Kidney (tissue), 14 donors: ENCODE data around the gene PAX7. TPM values are rescaled to one million over a fixed set of nuclear protein-coding genes. Genes with fewer than 3 reads are reported as not detected.
A peak's percentile ranks its signal among the peaks of the same experiment; 100 is the strongest.

Source experiments
- DNase-seq, 5 donors: peaks; one replicate each; pipeline ENCODE4 v3.0.0-alpha.2; 2013 to 2020
- FAIRE-seq: peaks from 2 replicates; lab custom pipeline; 2012; peaks lifted over from hg19 to GRCh38; lab: Jason Lieb, UNC
- H3K27ac ChIP-seq, 2 donors: one replicate each; pipeline ENCODE4 v1.7.0; 2013; ENCODE audit warnings: low read depth in 2 of 2, low read length in 2 of 2, inconsistent platforms in 1 of 2
- H3K27me3 ChIP-seq: one replicate; pipeline ENCODE4 v1.7.1; 2013; ENCODE audit warnings: low read length, inconsistent platforms; ENCODE audit not compliant: control insufficient read depth, insufficient read depth
- H3K36me3 ChIP-seq, 3 donors: one replicate each; pipeline versions ENCODE4 v1.7.0 to v1.7.1; 2013; ENCODE audit warnings: low read length in 3 of 3, control low read depth in 1 of 3, inconsistent platforms in 1 of 3; ENCODE audit not compliant: insufficient read depth in 3 of 3, control insufficient read depth in 2 of 3
- H3K4me1 ChIP-seq, 3 donors: one replicate each; pipeline versions ENCODE4 v1.7.0 to v1.7.1; 2013; ENCODE audit warnings: low read length in 3 of 3, inconsistent platforms in 1 of 3, low read depth in 1 of 3; ENCODE audit not compliant: control insufficient read depth in 2 of 3, insufficient read depth in 2 of 3
- H3K4me3 ChIP-seq, 3 donors: one replicate each; pipeline versions ENCODE4 v1.7.0 to v1.8.1; 2013; ENCODE audit warnings: low read length in 3 of 3, control low read depth in 1 of 3, inconsistent platforms in 1 of 3
- H3K9ac ChIP-seq, 3 donors: one replicate each; pipeline versions ENCODE4 v1.7.0 to v1.7.1; 2013; ENCODE audit warnings: low read length in 3 of 3, control low read depth in 1 of 3, inconsistent platforms in 1 of 3
- H3K9me3 ChIP-seq, 3 donors: one replicate each; pipeline versions ENCODE4 v1.7.0 to v1.7.1; 2013; ENCODE audit warnings: low read length in 3 of 3, control low read depth in 1 of 3, inconsistent platforms in 1 of 3; ENCODE audit not compliant: control insufficient read depth in 2 of 3, insufficient read depth in 1 of 3
- CTCF ChIP-seq: IDR thresholded peaks from 3 replicates; pipeline ENCODE4 v1.5.1; 2012; ENCODE audit warnings: mild to moderate bottlenecking, moderate library complexity, borderline replicate concordance; ENCODE audit not compliant: insufficient read depth; ENCODE audit errors: extremely low read depth
- intact Hi-C: fragments of 100-400 bp; cut with DNase I; formaldehyde crosslinking; loops from one replicate; pipeline ENCODE4 v1.11.1; 2022
- polyA plus RNA-seq: library from polyadenylated mRNA; stranded (reverse); fragments of 350-450 nt; fragmentation: Illumina TruSeq; extraction: RNeasy Lipid Tissue Mini Kit (QIAGEN cat#74804); gene quantifications from one replicate; pipeline ENCODE4 v1.2.3, GENCODE V29; 2014; ENCODE audit warnings: low read depth, low replicate concordance; ENCODE audit not compliant: insufficient read depth
- total RNA-seq: library from RNA; stranded (reverse); fragmentation: NEBNext Ultra II Directional; extraction: Animal tissue kit (Norgen Biotek cat#: 25700); gene quantifications from one replicate; pipeline ENCODE4 v1.2.1, GENCODE V29; 2021
- donor health status: control.
- donor health status: control.
- donor health status: control.
- donor health status: control.
- donor health status: control.
- donor health status: DM: yes; HTN: yes; CAD: no.
- donor health status: Normal renal cell carcinoma (clear cell type).

Gene PAX7
- total and polyA plus RNA-seq, 2 donors from 2014 or later, result not detected

- peak in 1 of 5 donors; percentile 34 for DNase-seq
- H3K27ac ChIP-seq, result no peak overlapping the region
- FAIRE-seq, result no peak
- intact Hi-C loops, result no loop called here
- no peak overlapping the region for H3K4me3 ChIP-seq
- H3K9me3 ChIP-seq, result no peaks in the 10 kb centered on the region
- H3K36me3 ChIP-seq, result no peaks in the 10 kb centered on the region
- no peaks in the 10 kb centered on the region for H3K4me1 ChIP-seq
- peaks cover 75% of the 10 kb centered on the region for H3K27me3 ChIP-seq
- H3K9ac ChIP-seq, result no peak overlapping the region
- no peak for TF ChIP-seq CTCF
These were observed 15.1 kb downstream of the PAX7 start for GRCh38 chr1:18645747-18646090.

GRCh38 chr1:18646091-18646785 is 15.6 kb downstream of the PAX7 start:
- TF ChIP-seq CTCF, result no peak
- Histone ChIP-seq H3K4me3 (no peak overlapping the region), H3K36me3 (no peaks in the 10 kb centered on the region), H3K27me3 (peaks cover 76% of the 10 kb centered on the region), H3K27ac (no peak overlapping the region), H3K9me3 (no peaks in the 10 kb centered on the region), H3K4me1 (no peaks in the 10 kb centered on the region), H3K9ac (no peak overlapping the region)
- DNase-seq, result no peak
- intact Hi-C loops, result no loop called here
- FAIRE-seq, result no peak

- TF ChIP-seq CTCF, result no peak
- H3K27ac ChIP-seq, result no peak overlapping the region
These were observed 16.3 kb downstream of the PAX7 start for GRCh38 chr1:18646786-18647410.

More at GRCh38 chr1:18646786-18647410, 16.3 kb downstream of the PAX7 start:
- FAIRE-seq (no peak), DNase-seq (peak in 1 of 5 donors; percentile 59)
- intact Hi-C loops, result no loop called here
- Histone ChIP-seq H3K4me1 (no peaks in the 10 kb centered on the region), H3K36me3 (no peaks in the 10 kb centered on the region), H3K4me3 (no peak overlapping the region), H3K9ac (no peak overlapping the region), H3K27me3 (peaks cover 75% of the 10 kb centered on the region), H3K9me3 (no peaks in the 10 kb centered on the region)
